Fibroblast of villous mesenchyme (primary cell): Measurements from ENCODE around the gene TMPRSS9. TPM values are rescaled to one million over a fixed set of nuclear protein-coding genes. Genes with fewer than 3 reads are reported as not detected.
"Not testable (repeated sequence)": the region's sequence is repeated elsewhere in the genome, so short reads cannot be mapped to it uniquely, and the experiment has no call there.

ENCODE experiments used
- DNase-seq: peaks from one replicate; pipeline ENCODE4 v3.0.0-alpha.2; 2010; ENCODE audit warnings: low read depth
- H3K4me3 ChIP-seq: 2 replicates; pipeline ENCODE4 v1.5.1; 2011; ENCODE audit warnings: low read depth, mild to moderate bottlenecking, low read length
- total RNA-seq: library from RNA; depleted of rRNA; stranded (reverse); fragments of >200 nt; gene quantifications from 2 replicates; pipeline ENCODE4 v1.2.3, GENCODE V29; 2012
- TF ChIP-seq, protein P1 (sequence below): IDR thresholded peaks from 2 replicates; pipeline ENCODE4 v1.5.1; 2012; ENCODE audit warnings: low read depth, mild to moderate bottlenecking, low read length; ENCODE audit not compliant: insufficient read depth

TMPRSS9 gene
- total RNA-seq, 1 donor: not detected

DNA sequence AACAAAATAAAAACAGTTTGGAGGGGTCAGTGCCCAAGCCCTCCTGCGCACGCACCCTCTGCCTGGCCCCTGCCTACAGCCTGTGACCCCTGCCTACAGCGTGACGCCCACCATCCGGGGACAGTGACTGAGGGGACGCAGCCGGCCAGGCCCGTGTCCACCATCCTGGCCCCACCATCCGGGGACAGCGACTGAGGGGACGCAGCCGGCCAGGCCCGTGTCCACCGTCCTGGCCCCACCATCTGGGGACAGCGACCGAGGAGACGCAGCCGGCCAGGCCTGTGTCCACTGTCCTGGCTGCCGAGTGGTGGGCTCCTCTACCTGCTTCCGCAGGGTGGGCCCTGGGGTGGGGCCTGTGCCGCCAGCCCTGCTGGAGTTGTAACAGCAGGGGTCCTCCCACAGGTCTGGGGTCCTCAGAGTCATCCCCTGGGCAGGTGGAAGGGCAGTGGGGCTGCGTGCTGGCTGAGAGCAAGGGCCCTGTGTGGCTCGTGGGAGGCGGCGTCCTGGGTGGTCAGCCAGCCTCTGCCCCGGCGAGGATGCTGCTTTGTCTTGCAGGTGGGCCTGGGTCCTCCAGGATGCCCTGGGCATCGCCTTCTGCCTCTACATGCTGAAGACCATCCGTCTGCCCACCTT is 17.3 kb upstream of the TMPRSS9 start:
- no peak for DNase-seq
- no peak overlapping the region for H3K4me3 ChIP-seq
- TF ChIP-seq, protein P1, sequence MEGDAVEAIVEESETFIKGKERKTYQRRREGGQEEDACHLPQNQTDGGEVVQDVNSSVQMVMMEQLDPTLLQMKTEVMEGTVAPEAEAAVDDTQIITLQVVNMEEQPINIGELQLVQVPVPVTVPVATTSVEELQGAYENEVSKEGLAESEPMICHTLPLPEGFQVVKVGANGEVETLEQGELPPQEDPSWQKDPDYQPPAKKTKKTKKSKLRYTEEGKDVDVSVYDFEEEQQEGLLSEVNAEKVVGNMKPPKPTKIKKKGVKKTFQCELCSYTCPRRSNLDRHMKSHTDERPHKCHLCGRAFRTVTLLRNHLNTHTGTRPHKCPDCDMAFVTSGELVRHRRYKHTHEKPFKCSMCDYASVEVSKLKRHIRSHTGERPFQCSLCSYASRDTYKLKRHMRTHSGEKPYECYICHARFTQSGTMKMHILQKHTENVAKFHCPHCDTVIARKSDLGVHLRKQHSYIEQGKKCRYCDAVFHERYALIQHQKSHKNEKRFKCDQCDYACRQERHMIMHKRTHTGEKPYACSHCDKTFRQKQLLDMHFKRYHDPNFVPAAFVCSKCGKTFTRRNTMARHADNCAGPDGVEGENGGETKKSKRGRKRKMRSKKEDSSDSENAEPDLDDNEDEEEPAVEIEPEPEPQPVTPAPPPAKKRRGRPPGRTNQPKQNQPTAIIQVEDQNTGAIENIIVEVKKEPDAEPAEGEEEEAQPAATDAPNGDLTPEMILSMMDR: no peak

GRCh38 chr19:2343289-2343982 is 16.6 kb upstream of the TMPRSS9 start:
- no peak for DNase-seq
- H3K4me3 ChIP-seq: no peak overlapping the region
- TF ChIP-seq, protein P1: no peak

DNA sequence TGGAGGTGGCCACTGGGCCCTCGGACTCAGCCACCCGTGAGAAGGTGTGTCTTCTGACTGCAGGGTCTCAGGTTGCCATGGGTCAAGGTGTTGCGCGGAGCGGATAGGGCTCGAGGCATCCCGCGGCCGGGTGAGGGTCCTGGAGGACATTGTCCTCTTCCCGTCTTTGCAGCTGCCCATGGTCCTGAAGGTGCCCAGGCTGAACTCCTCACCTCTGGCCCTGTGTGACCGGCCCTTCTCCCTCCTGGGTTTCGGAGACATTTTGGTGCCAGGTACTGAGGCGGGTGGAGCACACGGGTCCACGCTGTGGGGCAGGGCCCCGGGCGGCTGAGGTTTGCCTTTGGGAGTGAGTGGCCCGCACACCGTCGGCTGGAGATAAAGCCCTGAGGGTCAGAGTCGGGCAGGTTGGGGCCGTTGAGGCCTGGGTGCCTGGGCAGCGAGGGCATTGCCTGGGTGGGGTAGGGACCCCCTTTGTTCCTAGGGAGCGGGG is 15.6 kb upstream of the TMPRSS9 start:
- TF ChIP-seq, protein P1: no peak
- no peak overlapping the region for H3K4me3 ChIP-seq
- no peak for DNase-seq

DNA sequence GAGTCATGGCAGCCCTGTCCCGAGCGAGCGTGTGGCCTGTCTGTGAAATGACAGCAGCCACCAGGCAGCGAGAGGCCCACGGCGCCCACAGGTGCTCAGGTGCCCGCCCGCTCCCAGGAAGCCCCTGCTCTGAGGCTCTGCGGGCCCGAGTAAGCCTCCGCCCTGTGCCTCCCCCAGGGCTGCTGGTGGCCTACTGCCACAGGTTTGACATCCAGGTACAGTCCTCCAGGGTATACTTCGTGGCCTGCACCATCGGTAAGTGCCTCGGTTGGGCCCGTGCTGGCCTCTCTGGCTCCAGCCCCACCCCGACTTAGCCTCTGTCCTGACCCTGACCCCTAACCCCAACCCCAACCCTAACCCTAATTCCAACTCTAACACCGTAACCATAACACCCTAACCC is 15.0 kb upstream of the TMPRSS9 start:
- TF ChIP-seq, protein P1: no peak
- no peak overlapping the region for H3K4me3 ChIP-seq
- no peak for DNase-seq

GRCh38 chr19:2345794-2346663 is 14.0 kb upstream of the TMPRSS9 start:
- TF ChIP-seq, protein P1: no peak

GRCh38 chr19:2349818-2350217 is 10.2 kb upstream of the TMPRSS9 start:
- not testable (repeated sequence) for DNase-seq

More at GRCh38 chr19:2345794-2346663, 14.0 kb upstream of the TMPRSS9 start:
- H3K4me3 ChIP-seq: no peak overlapping the region
- DNase-seq: peak; percentile 31

GRCh38 chr19:2350656-2351055 is 9.4 kb upstream of the TMPRSS9 start:
- TF ChIP-seq, protein P1: no peak
- no peak overlapping the region for H3K4me3 ChIP-seq
- no peak for DNase-seq

More at GRCh38 chr19:2349818-2350217, 10.2 kb upstream of the TMPRSS9 start:
- not testable (repeated sequence) for H3K4me3 ChIP-seq
